Stomach (tissue), 19 donors: ENCODE data around the gene LRIT2. TPM values are rescaled to one million over a fixed set of nuclear protein-coding genes. Genes with fewer than 3 reads are reported as not detected.

ENCODE experiments used
- DNase-seq, 2 donors: peaks; one replicate each; pipeline versions ENCODE4 v3.0.0 to v3.0.0-alpha.2; 2013 to 2019
- H3K27ac ChIP-seq, 5 donors: fragments of 200-600 bp in 4 of 5; sonication (generic) in 4 of 5; one replicate each; pipeline ENCODE4 v1.5.1; 2013 to 2019; ENCODE audit warnings: mild to moderate bottlenecking in 1 of 5, moderate library complexity in 1 of 5
- H3K27me3 ChIP-seq, 3 donors: fragments of 200-600 bp; sonication (generic); one replicate each; pipeline ENCODE4 v1.5.1; 2017 to 2019; ENCODE audit warnings: mixed run types in 1 of 3
- H3K36me3 ChIP-seq, 4 donors: fragments of 200-600 bp; sonication (generic); 1 replicate in 3 of 4; 2 replicates in 1 of 4; pipeline ENCODE4 v1.5.1; 2016 to 2019
- H3K4me1 ChIP-seq, 4 donors: fragments of 200-600 bp; sonication (generic); one replicate each; pipeline ENCODE4 v1.5.1; 2016 to 2019
- H3K4me3 ChIP-seq, 4 donors: fragments of 200-600 bp; sonication (generic) in 3 of 4; one replicate each; pipeline ENCODE4 v1.5.1; 2016 to 2019; ENCODE audit warnings: mild to moderate bottlenecking in 1 of 4
- H3K9me3 ChIP-seq, 4 donors: fragments of 200-600 bp; sonication (generic); one replicate each; pipeline ENCODE4 v1.5.1; 2016 to 2019
- EP300 ChIP-seq: sonication (generic); formaldehyde crosslinking; IDR thresholded peaks from one replicate; pipeline ENCODE4 v1.6.1; 2017; ENCODE audit warnings: antibody characterized with exemption
- POLR2A ChIP-seq, 4 donors: fragments of 450-650 bp; IDR thresholded peaks; one replicate each; pipeline ENCODE4 v1.6.1; 2016; ENCODE audit warnings: antibody characterized with exemption in 4 of 4, control low read depth in 2 of 4, mild to moderate bottlenecking in 1 of 4, moderate library complexity in 1 of 4
- POLR2AphosphoS5 ChIP-seq, 3 donors: sonication (generic); formaldehyde crosslinking; IDR thresholded peaks; one replicate each; pipeline ENCODE4 v1.6.1; 2016; ENCODE audit warnings: antibody characterized with exemption in 3 of 3
- WGBS, 5 donors: extraction: QIAGEN DNeasy Blood & Tissue Kit in 3 of 5; methylation state at CpG; one replicate each; pipeline versions ENCODE4 v1.1.5 to v1.1.7; 2013 to 2018; 5-methylcytosine and 5-hydroxymethylcytosine counted together
- intact Hi-C: fragments of 100-400 bp; cut with DNase I; formaldehyde crosslinking; loops from one replicate; pipeline ENCODE4 v1.15.1; 2023; ENCODE audit warnings: low total_unique reads
- long read RNA-seq, 10 donors: transcript quantifications; one replicate each; lab custom pipeline, GENCODE V29; 2026
- polyA plus RNA-seq, 3 donors: library from polyadenylated mRNA; stranded (reverse); fragments of 200-250 nt; gene quantifications; one replicate each; pipeline ENCODE4 v1.2.3, GENCODE V29; 2013
- total RNA-seq, 5 donors: library from RNA; depleted of rRNA; stranded (reverse); fragments of >200 nt; gene quantifications; one replicate each; pipeline versions ENCODE4 v1.1.0 to v1.2.3, GENCODE V29; 2014 to 2016
- TF ChIP-seq, protein P1 (sequence below), 7 experiments: fragments of 450-650 bp in 4 of 7; fragments of 200-600 bp in 3 of 7; sonication (generic) in 3 of 7; IDR thresholded peaks; one replicate each; pipeline ENCODE4 v1.5.1; 2016 to 2019; ENCODE audit warnings: antibody characterized with exemption in 7 of 7, control low read depth in 2 of 7, mild to moderate bottlenecking in 1 of 7
- donor health status: healthy with polysubstance abuse.
- donor health status: Bipolar disorder and iron deficiency.
- donor health status: healthy.

LRIT2 gene, protein sequence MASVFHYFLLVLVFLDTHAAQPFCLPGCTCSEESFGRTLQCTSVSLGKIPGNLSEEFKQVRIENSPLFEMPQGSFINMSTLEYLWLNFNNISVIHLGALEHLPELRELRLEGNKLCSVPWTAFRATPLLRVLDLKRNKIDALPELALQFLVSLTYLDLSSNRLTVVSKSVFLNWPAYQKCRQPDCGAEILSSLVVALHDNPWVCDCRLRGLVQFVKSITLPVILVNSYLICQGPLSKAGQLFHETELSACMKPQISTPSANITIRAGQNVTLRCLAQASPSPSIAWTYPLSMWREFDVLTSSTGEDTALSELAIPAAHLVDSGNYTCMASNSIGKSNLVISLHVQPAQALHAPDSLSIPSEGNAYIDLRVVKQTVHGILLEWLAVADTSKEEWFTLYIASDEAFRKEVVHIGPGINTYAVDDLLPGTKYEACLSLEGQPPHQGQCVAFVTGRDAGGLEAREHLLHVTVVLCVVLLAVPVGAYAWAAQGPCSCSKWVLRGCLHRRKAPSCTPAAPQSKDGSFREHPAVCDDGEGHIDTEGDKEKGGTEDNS
- total RNA-seq (not detected), polyA plus RNA-seq (not detected)
- long read RNA-seq, donor 1 = 0 reads
- long read RNA-seq, donor 2 = 0 reads
- long read RNA-seq, donor 3 = 0 reads
- long read RNA-seq, donor 4 = 0 reads
- long read RNA-seq, donor 5 = 0 reads
- long read RNA-seq, donor 6 = 0 reads
- long read RNA-seq, donor 7 = 0 reads
- long read RNA-seq, donor 8 = 0 reads
- long read RNA-seq, donor 9 = 0 reads
- long read RNA-seq, donor 10 = 0 reads

DNA sequence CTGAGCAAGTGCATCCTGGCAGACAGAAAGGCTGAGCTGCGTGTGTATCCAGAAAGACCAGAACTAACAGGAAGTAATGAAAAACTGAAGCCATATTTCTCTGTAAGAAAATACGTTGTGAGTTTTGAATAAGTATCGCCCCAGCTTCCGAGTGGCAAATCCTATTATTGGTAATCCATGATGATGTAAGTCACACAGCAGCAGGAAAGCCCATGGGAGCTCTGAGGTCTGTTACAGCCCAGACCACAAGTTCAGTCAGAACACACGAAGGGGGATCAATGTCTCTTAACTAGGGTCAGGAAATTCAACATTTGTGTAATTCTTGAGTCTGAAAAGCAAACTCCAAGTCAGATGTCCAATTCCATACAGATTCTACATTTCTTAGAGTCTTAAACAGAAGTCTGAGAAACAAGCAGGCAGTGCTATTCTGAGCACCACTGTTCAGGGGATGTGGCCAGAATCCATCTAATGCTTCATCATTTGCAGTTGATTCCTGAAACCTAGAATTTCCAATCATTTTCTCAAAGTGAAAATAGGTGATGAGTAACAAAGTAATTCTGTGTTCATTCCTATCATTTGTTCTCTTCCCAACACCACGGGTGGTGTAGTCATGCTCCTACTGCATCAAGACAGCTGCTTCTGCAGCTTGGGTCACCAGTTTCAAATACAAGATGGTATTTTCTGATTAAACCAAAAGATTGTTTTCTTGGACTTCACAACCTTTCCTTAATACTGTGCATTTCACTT, at the start of gene LRIT2:
LRIT2 (minus strand) TSS at position 118 of the 747 bp plus-strand sequence; CDS start at position 94, 24 bp downstream.
- Histone ChIP-seq H3K4me1 (no peaks in the 10 kb centered on the region), H3K4me3 (no peak within 1 kb of the TSS), H3K9me3 (no peaks in the 10 kb centered on the region), H3K36me3 (no peaks in the 10 kb centered on the region), H3K27ac (no peak within 1 kb of the TSS), H3K27me3 (peaks cover 0 to 27% (median 5%) of the 10 kb centered on the region in 3 donors)
- 65 to 76% (median 72%) methylated on average over 6 of the region's 6 CpGs for WGBS, 5 donors
- intact Hi-C loops = no loop called here
- DNase-seq = no peak
- TF ChIP-seq POLR2AphosphoS5 (IDR thresholded peaks at IDR 0.05) = no peak
- TF ChIP-seq EP300 = no peak
- TF ChIP-seq, protein P1, sequence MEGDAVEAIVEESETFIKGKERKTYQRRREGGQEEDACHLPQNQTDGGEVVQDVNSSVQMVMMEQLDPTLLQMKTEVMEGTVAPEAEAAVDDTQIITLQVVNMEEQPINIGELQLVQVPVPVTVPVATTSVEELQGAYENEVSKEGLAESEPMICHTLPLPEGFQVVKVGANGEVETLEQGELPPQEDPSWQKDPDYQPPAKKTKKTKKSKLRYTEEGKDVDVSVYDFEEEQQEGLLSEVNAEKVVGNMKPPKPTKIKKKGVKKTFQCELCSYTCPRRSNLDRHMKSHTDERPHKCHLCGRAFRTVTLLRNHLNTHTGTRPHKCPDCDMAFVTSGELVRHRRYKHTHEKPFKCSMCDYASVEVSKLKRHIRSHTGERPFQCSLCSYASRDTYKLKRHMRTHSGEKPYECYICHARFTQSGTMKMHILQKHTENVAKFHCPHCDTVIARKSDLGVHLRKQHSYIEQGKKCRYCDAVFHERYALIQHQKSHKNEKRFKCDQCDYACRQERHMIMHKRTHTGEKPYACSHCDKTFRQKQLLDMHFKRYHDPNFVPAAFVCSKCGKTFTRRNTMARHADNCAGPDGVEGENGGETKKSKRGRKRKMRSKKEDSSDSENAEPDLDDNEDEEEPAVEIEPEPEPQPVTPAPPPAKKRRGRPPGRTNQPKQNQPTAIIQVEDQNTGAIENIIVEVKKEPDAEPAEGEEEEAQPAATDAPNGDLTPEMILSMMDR (IDR thresholded peaks at IDR 0.05) = no peak
- no peak for TF ChIP-seq POLR2A (IDR thresholded peaks at IDR 0.05)

DNA sequence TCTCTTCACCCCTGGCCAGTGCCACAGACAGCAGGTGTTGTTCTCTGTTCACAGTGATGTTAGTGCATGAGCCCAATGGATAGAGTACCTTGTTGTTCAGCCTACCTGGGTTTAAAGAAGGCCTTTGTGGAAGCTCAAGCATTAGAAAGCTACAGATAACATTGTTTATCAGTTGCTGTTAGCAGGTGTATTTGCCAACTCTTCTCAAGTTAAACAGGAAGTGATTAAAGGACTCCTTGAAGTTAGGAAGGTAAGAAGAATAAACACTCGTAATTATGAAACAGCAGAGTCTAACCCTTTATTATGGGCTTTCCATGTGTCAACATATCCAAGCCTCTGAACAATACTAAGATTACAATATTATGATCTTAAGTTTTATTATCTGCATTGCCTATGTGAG, 45.4 kb upstream of the LRIT2 start:
- Histone ChIP-seq H3K4me1 (peaks cover 0 to 10% (median 4%) of the 10 kb centered on the region in 4 donors), H3K27me3 (no peaks in the 10 kb centered on the region), H3K9me3 (no peaks in the 10 kb centered on the region), H3K4me3 (no peak overlapping the region), H3K27ac (no peak overlapping the region), H3K36me3 (no peaks in the 10 kb centered on the region)
- TF ChIP-seq, protein P1 (IDR thresholded peaks at IDR 0.05) = no peak
- TF ChIP-seq POLR2AphosphoS5 (IDR thresholded peaks at IDR 0.05) = peak in 1 of 3 donors; percentile 11
- TF ChIP-seq POLR2A (IDR thresholded peaks at IDR 0.05) = no peak
- no peak for TF ChIP-seq EP300
- intact Hi-C loops = no loop called here
- 14 to 19% (median 19%) methylated on average over 1 of the region's 1 CpG for WGBS, 5 donors
- peak in 1 of 2 donors; percentile 16 for DNase-seq

GRCh38 chr10:84269773-84270172, 44.4 kb upstream of the LRIT2 start:
- no peak for DNase-seq
- no peaks in the 10 kb centered on the region for H3K36me3 ChIP-seq
- H3K27ac ChIP-seq = no peak overlapping the region
- TF ChIP-seq POLR2AphosphoS5 (IDR thresholded peaks at IDR 0.05) (no peak), POLR2A (IDR thresholded peaks at IDR 0.05) (no peak), EP300 (no peak)
- TF ChIP-seq, protein P1 (IDR thresholded peaks at IDR 0.05) = no peak
- no peaks in the 10 kb centered on the region for H3K27me3 ChIP-seq
- 67 to 81% (median 77%) methylated on average over 2 of the region's 2 CpGs for WGBS, 5 donors
- H3K4me1 ChIP-seq = peaks cover 0 to 12% (median 5%) of the 10 kb centered on the region in 4 donors
- no peaks in the 10 kb centered on the region for H3K9me3 ChIP-seq
- H3K4me3 ChIP-seq = no peak overlapping the region
- intact Hi-C loops = loop anchor here (10.0 kb wide), 1 partner anchor 85 kb away; no protein-coding TSS in a partner anchor

GRCh38 chr10:84269162-84269561, 43.8 kb upstream of the LRIT2 start:
- H3K4me3 ChIP-seq = no peak overlapping the region
- H3K27ac ChIP-seq = no peak overlapping the region
- WGBS, 5 donors = 67 to 89% (median 76%) methylated on average over 1 of the region's 1 CpG
- peaks cover 0 to 16% (median 8%) of the 10 kb centered on the region in 4 donors for H3K4me1 ChIP-seq
- H3K36me3 ChIP-seq = no peaks in the 10 kb centered on the region
- intact Hi-C loops = loop anchor here (10.0 kb wide), 1 partner anchor 86 kb away; no protein-coding TSS in a partner anchor
- peaks cover 0 to 2% (median 0%) of the 10 kb centered on the region in 3 donors for H3K27me3 ChIP-seq
- no peaks in the 10 kb centered on the region for H3K9me3 ChIP-seq
- TF ChIP-seq EP300 (no peak), POLR2AphosphoS5 (IDR thresholded peaks at IDR 0.05) (no peak), POLR2A (IDR thresholded peaks at IDR 0.05) (no peak)
- TF ChIP-seq, protein P1 (IDR thresholded peaks at IDR 0.05) = no peak
- no peak for DNase-seq
